Transverse colon (tissue), 4 donors: ENCODE data around the gene LRRC4C. TPM values are rescaled to one million over a fixed set of nuclear protein-coding genes. Genes with fewer than 3 reads are reported as not detected.

ENCODE experiments used
- DNase-seq: peaks from one replicate; pipeline ENCODE4 v3.0.0-alpha.2; 2019
- H3K27ac ChIP-seq, 4 donors: fragments of 200-600 bp; sonication (generic); 2 replicates each; pipeline ENCODE4 v1.5.1; 2016 to 2018; ENCODE audit warnings: inconsistent platforms in 4 of 4
- H3K27me3 ChIP-seq: fragments of 200-600 bp; sonication (generic); 2 replicates; pipeline ENCODE4 v1.5.1; 2017; ENCODE audit warnings: inconsistent platforms
- H3K36me3 ChIP-seq, 4 donors: fragments of 200-600 bp; sonication (generic); 2 replicates each; pipeline ENCODE4 v1.5.1; 2017 to 2019; ENCODE audit warnings: inconsistent platforms in 4 of 4
- H3K4me1 ChIP-seq, 4 donors: fragments of 200-600 bp; sonication (generic); 2 replicates each; pipeline ENCODE4 v1.5.1; 2017 to 2020; ENCODE audit warnings: inconsistent platforms in 4 of 4
- H3K4me3 ChIP-seq, 4 donors: fragments of 200-600 bp; sonication (generic); 1 replicate in 1 of 4; 2 replicates in 3 of 4; pipeline versions ENCODE4 v1.5.1 to v1.6.1; 2017 to 2019; ENCODE audit warnings: inconsistent platforms in 4 of 4
- H3K9me3 ChIP-seq, 2 donors: fragments of 200-600 bp; sonication (generic); 2 replicates each; pipeline ENCODE4 v1.5.1; 2017 to 2019; ENCODE audit warnings: inconsistent platforms in 2 of 2
- CTCF ChIP-seq, 5 experiments: fragments of 200-600 bp in 3 of 5; fragments of 450-650 bp in 2 of 5; sonication (generic) in 3 of 5; IDR thresholded peaks; 1 replicate in 2 of 5; 2 replicates in 3 of 5; pipeline ENCODE4 v1.5.1; 2016 to 2017; ENCODE audit warnings: antibody characterized with exemption in 5 of 5, inconsistent platforms in 3 of 5, mild to moderate bottlenecking in 2 of 5, moderate library complexity in 1 of 5
- EP300 ChIP-seq: sonication (generic); formaldehyde crosslinking; IDR thresholded peaks from one replicate; pipeline ENCODE4 v1.6.1; 2017; ENCODE audit warnings: antibody characterized with exemption, low read depth
- POLR2A ChIP-seq: fragments of 450-650 bp; IDR thresholded peaks from one replicate; pipeline ENCODE4 v1.6.1; 2016; ENCODE audit warnings: antibody characterized with exemption, mild to moderate bottlenecking, moderate library complexity
- POLR2AphosphoS5 ChIP-seq, 3 donors: sonication (generic); formaldehyde crosslinking; IDR thresholded peaks; one replicate each; pipeline ENCODE4 v1.6.1; 2016; ENCODE audit warnings: antibody characterized with exemption in 3 of 3
- WGBS, 2 donors: methylation state at CpG; one replicate each; pipeline ENCODE4 v1.1.5; 2018; ENCODE audit warnings: low coverage in 1 of 2; 5-methylcytosine and 5-hydroxymethylcytosine counted together
- in situ Hi-C, 4 donors: fragments of 200-750 bp; cut with MboI; loops; one replicate each; pipeline versions ENCODE4 v1.15.0 to v1.15.1; 2017; ENCODE audit warnings: low sequenced_read_pairs in 3 of 4, low pct_ligation_motif_present in 1 of 4, low pct_unique_long_range_greater_than_20kb in 1 of 4
- intact Hi-C: fragments of 100-400 bp; cut with DNase I; formaldehyde crosslinking; loops from one replicate; pipeline ENCODE4 v1.15.1; 2023; ENCODE audit warnings: low total_unique reads
- total RNA-seq, 4 donors: library from RNA; depleted of rRNA; stranded (reverse); fragments of >200 nt; gene quantifications; one replicate each; pipeline ENCODE4 v1.1.0, GENCODE V29; 2016

LRRC4C gene
- total RNA-seq, 4 donors from 2014 or later = 0.55 to 1.9 (median 0.64) TPM; not detected in 1

GRCh38 chr11:40381481-40381880 is 1078.0 kb downstream of the LRRC4C start:
- intact Hi-C loops = no loop called here
- no peak for DNase-seq

GRCh38 chr11:40380835-40381234 is 1078.6 kb downstream of the LRRC4C start:
- no peaks in the 10 kb centered on the region for H3K36me3 ChIP-seq
- no peaks in the 10 kb centered on the region for H3K27me3 ChIP-seq
- H3K4me3 ChIP-seq = no peak overlapping the region
- H3K9me3 ChIP-seq = no peaks in the 10 kb centered on the region
- no peak for DNase-seq
- 78 to 80% methylated on average over 5 of the region's 5 CpGs for WGBS, 2 donors
- TF ChIP-seq CTCF (IDR thresholded peaks at IDR 0.05) (no peak), POLR2A (no peak), EP300 (no peak), POLR2AphosphoS5 (IDR thresholded peaks at IDR 0.05) (no peak)
- in situ Hi-C loops = no loop called here
- H3K27ac ChIP-seq = no peak overlapping the region
- H3K4me1 ChIP-seq = no peaks in the 10 kb centered on the region
- intact Hi-C loops = no loop called here

More at GRCh38 chr11:40381481-40381880, 1078.0 kb downstream of the LRRC4C start:
- 86 to 91% methylated on average over 3 of the region's 3 CpGs for WGBS, 2 donors
- no peak for TF ChIP-seq CTCF (IDR thresholded peaks at IDR 0.05)
- no peak for TF ChIP-seq EP300
- no peak for TF ChIP-seq POLR2A
- no peak for TF ChIP-seq POLR2AphosphoS5 (IDR thresholded peaks at IDR 0.05)
- in situ Hi-C loops = no loop called here
- H3K4me3 ChIP-seq = no peak overlapping the region
- H3K27me3 ChIP-seq = no peaks in the 10 kb centered on the region
- H3K9me3 ChIP-seq = no peaks in the 10 kb centered on the region
- H3K4me1 ChIP-seq = no peaks in the 10 kb centered on the region
- H3K27ac ChIP-seq = no peak overlapping the region
- no peaks in the 10 kb centered on the region for H3K36me3 ChIP-seq

GRCh38 chr11:40376331-40376730 is 1083.1 kb downstream of the LRRC4C start:
- H3K27ac ChIP-seq = no peak overlapping the region
- in situ Hi-C loops (no loop called here), intact Hi-C loops (no loop called here)
- H3K27me3 ChIP-seq = no peaks in the 10 kb centered on the region
- DNase-seq = no peak
- no peaks in the 10 kb centered on the region for H3K36me3 ChIP-seq
- H3K9me3 ChIP-seq = no peaks in the 10 kb centered on the region
- no peak overlapping the region for H3K4me3 ChIP-seq
- TF ChIP-seq EP300 (no peak), CTCF (IDR thresholded peaks at IDR 0.05) (no peak), POLR2A (no peak), POLR2AphosphoS5 (IDR thresholded peaks at IDR 0.05) (no peak)
- no peaks in the 10 kb centered on the region for H3K4me1 ChIP-seq
- WGBS, 2 donors = 66 to 77% methylated on average over 3 of the region's 3 CpGs

- no peak overlapping the region for H3K27ac ChIP-seq
- TF ChIP-seq EP300 (no peak), POLR2AphosphoS5 (IDR thresholded peaks at IDR 0.05) (no peak), POLR2A (no peak), CTCF (IDR thresholded peaks at IDR 0.05) (no peak)
These were observed 1088.4 kb downstream of the LRRC4C start for GRCh38 chr11:40370821-40371616.

More at GRCh38 chr11:40370821-40371616, 1088.4 kb downstream of the LRRC4C start:
- H3K36me3 ChIP-seq = no peaks in the 10 kb centered on the region
- H3K27me3 ChIP-seq = no peaks in the 10 kb centered on the region
- in situ Hi-C loops (no loop called here), intact Hi-C loops (no loop called here)
- no peaks in the 10 kb centered on the region for H3K9me3 ChIP-seq
- H3K4me1 ChIP-seq = no peaks in the 10 kb centered on the region
- WGBS, 2 donors = 63 to 65% methylated on average over 5 of the region's 5 CpGs
- DNase-seq = no peak
- no peak overlapping the region for H3K4me3 ChIP-seq
